Upper lobe of left lung (tissue), 4 donors: ENCODE results near the gene PADI6.

Experiments
- CTCF ChIP-seq, 6 experiments: fragments of 450-650 bp in 4 of 6; fragments of 200-600 bp in 2 of 6; sonication (generic) in 2 of 6; IDR thresholded peaks; one replicate each; pipeline ENCODE4 v1.5.1; 2016 to 2019; ENCODE audit warnings: antibody characterized with exemption in 6 of 6
- POLR2A ChIP-seq, 4 donors: fragments of 450-650 bp; IDR thresholded peaks; one replicate each; pipeline ENCODE4 v1.5.1; 2016 to 2017; ENCODE audit warnings: antibody characterized with exemption in 4 of 4, mild to moderate bottlenecking in 2 of 4
- POLR2AphosphoS5 ChIP-seq, 2 donors: sonication (generic); formaldehyde crosslinking; IDR thresholded peaks; one replicate each; pipeline ENCODE4 v1.5.1; 2017; ENCODE audit warnings: antibody characterized with exemption in 2 of 2

GRCh38 chr1:17427696-17428660 is 56.0 kb downstream of the PADI6 start:
- TF ChIP-seq POLR2A (IDR thresholded peaks at IDR 0.05), result no peak
- TF ChIP-seq CTCF (IDR thresholded peaks at IDR 0.05), result no peak
- no peak for TF ChIP-seq POLR2AphosphoS5 (IDR thresholded peaks at IDR 0.05)
